ENCODE measurements around the gene NPAS1. TPM values are rescaled to one million over a fixed set of nuclear protein-coding genes. Genes with fewer than 3 reads are reported as not detected.

The NPAS1 gene
- total and polyA plus RNA-seq, 2 of the 8 experiments (the other 6 are each of a cell fraction or from before 2014, with no cell fraction given) = 9.9 to 13.9 TPM

- TF ChIP-seq, protein P1, sequence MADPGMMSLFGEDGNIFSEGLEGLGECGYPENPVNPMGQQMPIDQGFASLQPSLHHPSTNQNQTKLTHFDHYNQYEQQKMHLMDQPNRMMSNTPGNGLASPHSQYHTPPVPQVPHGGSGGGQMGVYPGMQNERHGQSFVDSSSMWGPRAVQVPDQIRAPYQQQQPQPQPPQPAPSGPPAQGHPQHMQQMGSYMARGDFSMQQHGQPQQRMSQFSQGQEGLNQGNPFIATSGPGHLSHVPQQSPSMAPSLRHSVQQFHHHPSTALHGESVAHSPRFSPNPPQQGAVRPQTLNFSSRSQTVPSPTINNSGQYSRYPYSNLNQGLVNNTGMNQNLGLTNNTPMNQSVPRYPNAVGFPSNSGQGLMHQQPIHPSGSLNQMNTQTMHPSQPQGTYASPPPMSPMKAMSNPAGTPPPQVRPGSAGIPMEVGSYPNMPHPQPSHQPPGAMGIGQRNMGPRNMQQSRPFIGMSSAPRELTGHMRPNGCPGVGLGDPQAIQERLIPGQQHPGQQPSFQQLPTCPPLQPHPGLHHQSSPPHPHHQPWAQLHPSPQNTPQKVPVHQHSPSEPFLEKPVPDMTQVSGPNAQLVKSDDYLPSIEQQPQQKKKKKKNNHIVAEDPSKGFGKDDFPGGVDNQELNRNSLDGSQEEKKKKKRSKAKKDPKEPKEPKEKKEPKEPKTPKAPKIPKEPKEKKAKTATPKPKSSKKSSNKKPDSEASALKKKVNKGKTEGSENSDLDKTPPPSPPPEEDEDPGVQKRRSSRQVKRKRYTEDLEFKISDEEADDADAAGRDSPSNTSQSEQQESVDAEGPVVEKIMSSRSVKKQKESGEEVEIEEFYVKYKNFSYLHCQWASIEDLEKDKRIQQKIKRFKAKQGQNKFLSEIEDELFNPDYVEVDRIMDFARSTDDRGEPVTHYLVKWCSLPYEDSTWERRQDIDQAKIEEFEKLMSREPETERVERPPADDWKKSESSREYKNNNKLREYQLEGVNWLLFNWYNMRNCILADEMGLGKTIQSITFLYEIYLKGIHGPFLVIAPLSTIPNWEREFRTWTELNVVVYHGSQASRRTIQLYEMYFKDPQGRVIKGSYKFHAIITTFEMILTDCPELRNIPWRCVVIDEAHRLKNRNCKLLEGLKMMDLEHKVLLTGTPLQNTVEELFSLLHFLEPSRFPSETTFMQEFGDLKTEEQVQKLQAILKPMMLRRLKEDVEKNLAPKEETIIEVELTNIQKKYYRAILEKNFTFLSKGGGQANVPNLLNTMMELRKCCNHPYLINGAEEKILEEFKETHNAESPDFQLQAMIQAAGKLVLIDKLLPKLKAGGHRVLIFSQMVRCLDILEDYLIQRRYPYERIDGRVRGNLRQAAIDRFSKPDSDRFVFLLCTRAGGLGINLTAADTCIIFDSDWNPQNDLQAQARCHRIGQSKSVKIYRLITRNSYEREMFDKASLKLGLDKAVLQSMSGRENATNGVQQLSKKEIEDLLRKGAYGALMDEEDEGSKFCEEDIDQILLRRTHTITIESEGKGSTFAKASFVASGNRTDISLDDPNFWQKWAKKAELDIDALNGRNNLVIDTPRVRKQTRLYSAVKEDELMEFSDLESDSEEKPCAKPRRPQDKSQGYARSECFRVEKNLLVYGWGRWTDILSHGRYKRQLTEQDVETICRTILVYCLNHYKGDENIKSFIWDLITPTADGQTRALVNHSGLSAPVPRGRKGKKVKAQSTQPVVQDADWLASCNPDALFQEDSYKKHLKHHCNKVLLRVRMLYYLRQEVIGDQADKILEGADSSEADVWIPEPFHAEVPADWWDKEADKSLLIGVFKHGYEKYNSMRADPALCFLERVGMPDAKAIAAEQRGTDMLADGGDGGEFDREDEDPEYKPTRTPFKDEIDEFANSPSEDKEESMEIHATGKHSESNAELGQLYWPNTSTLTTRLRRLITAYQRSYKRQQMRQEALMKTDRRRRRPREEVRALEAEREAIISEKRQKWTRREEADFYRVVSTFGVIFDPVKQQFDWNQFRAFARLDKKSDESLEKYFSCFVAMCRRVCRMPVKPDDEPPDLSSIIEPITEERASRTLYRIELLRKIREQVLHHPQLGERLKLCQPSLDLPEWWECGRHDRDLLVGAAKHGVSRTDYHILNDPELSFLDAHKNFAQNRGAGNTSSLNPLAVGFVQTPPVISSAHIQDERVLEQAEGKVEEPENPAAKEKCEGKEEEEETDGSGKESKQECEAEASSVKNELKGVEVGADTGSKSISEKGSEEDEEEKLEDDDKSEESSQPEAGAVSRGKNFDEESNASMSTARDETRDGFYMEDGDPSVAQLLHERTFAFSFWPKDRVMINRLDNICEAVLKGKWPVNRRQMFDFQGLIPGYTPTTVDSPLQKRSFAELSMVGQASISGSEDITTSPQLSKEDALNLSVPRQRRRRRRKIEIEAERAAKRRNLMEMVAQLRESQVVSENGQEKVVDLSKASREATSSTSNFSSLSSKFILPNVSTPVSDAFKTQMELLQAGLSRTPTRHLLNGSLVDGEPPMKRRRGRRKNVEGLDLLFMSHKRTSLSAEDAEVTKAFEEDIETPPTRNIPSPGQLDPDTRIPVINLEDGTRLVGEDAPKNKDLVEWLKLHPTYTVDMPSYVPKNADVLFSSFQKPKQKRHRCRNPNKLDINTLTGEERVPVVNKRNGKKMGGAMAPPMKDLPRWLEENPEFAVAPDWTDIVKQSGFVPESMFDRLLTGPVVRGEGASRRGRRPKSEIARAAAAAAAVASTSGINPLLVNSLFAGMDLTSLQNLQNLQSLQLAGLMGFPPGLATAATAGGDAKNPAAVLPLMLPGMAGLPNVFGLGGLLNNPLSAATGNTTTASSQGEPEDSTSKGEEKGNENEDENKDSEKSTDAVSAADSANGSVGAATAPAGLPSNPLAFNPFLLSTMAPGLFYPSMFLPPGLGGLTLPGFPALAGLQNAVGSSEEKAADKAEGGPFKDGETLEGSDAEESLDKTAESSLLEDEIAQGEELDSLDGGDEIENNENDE (IDR thresholded peaks at IDR 0.05; ENCODE audit: insufficient replicate concordance, low read length) = no peak
- TF ChIP-seq TAF1 (IDR thresholded peaks at IDR 0.05; ENCODE audit: low read depth, low read length) (peak; percentile 67; the same call in 1 of the 2 replicates), SUZ12 (IDR thresholded peaks at IDR 0.05; ENCODE audit: low read length) (no peak), MAFK (IDR thresholded peaks at IDR 0.05; ENCODE audit: low read depth, low read length) (no peak), POU5F1 (IDR thresholded peaks at IDR 0.05; ENCODE audit: low read depth, low read length) (no peak), CBX8 (IDR thresholded peaks at IDR 0.05; ENCODE audit: borderline replicate concordance, low read depth, low read length) (no peak), RXRA (IDR thresholded peaks at IDR 0.05; ENCODE audit: insufficient read depth, low read depth, low read length) (no peak), CEBPB (IDR thresholded peaks at IDR 0.05; ENCODE audit: low read depth, low read length) (no peak), EZH2 (IDR thresholded peaks at IDR 0.05; ENCODE audit: low read depth, low read length, severe bottlenecking) (no peak), POLR2AphosphoS5 (IDR thresholded peaks at IDR 0.05; ENCODE audit: low read depth, low read length) (peak; percentile 61), TCF12 (IDR thresholded peaks at IDR 0.05; ENCODE audit: low read depth, low read length) (no peak), JUN (IDR thresholded peaks at IDR 0.05; ENCODE audit: low read depth, low read length) (no peak)
Observed at GRCh38 chr19:47047763-47048405, 28.2 kb downstream of the NPAS1 start (continued).
